ENCODE data around the gene MAGOH.
A peak's percentile ranks its signal among the peaks of the same experiment; 100 is the strongest.

Gene MAGOH

DNA sequence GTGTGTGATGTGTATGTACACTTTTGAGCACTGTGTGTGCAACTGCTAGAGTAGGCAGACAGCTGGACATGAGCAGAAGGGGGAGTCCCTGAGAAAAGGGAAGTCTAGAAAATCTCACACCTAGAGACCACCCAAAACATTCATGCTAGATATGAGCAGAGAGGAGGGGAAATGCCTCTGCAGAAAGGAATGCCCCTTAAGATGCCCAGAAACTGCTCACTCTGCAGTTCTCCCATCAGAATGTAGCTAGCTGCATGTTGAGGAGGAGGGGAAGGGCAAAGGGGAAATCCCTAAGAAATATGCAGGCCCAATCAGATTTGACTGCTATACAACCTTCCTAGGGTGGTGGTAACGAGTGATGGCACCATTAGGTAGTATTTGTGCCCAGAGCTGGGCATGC, 31.8 kb upstream of the MAGOH start:
- FAIRE-seq: no peak

DNA sequence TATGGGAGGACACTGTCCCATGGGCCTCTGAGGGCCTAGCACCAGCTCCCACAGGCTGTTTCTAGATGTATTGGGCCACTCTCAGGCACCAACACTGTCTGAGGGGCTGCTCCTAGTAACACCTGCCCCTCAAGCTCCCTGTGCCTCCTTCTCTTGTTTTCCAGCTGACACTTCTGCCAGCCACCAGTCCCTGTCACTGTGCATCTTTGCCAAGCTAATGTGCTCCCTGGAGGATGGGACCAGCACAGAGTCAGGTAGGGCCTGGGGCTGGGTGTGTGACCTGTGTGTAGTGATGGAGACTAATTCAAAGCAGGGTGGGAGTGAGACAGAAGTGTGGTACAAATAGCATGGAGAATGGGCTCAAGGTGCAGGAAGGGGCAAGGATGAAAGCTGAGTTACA, 29.4 kb upstream of the MAGOH start:
- no peak for FAIRE-seq

- no peak for FAIRE-seq
Measured at GRCh38 chr1:53266038-53266437, 27.7 kb upstream of the MAGOH start.

- FAIRE-seq: no peak
Measured at GRCh38 chr1:53265581-53265980, 27.3 kb upstream of the MAGOH start.

DNA sequence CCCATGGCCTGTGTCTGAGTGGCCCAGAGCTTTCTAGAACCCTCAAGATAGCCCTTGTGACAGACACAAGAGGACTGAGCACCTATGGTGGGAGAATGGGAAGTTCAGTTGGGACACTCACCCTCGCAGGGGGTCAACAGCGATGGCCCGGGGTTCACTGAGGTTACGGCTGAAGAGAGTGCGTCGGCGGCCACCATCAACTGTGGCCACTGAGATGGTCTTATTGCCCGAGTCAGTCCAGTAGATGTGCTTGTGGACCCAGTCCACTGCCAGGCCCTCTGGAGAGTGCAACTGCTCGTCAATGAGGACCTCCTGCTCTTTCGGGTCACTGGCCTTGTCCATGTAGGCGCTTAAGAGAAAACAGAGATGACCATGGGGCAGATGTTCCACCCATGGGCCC, 25.7 kb upstream of the MAGOH start:
- no peak for FAIRE-seq

DNA sequence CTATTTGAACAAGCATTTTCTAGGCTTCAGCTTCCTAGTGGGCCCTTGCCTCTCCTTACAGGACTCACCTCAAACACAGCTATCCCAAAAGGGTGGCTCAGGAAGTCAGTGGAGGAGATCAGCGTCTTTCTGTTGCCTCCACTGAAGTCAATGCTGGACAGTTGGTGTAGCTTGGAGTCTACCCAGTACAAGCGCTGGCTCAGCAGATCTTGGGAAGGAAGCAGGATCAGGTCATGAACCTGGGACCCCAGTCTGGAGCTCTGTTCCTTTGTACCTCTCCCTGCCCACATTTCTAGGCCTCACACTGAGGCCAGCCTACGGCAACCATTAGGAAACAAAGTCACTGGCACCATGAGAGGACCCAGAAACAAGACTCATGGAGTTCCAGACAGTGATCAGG, 23.7 kb upstream of the MAGOH start:
- FAIRE-seq: no peak

GRCh38 chr1:53260631-53261247, 22.4 kb upstream of the MAGOH start:
- FAIRE-seq: no peak

DNA sequence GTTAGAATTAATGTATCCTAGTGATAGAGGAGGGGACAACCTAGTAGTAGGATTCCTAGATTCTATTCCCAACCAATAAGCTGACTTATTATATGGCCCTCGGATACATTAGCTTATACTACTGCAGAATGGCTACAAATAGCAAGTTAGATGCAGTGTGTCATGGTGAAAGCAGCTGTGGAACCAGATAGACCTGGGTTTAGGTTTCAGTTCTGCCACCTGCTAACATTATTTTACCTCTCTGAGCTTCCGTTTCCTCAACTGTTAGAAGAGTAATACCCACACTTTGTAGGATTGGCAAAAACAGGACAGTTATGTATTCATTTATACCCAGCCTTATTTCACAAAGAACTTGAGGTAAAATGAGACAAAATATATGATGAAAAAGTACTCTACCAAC, 21.6 kb upstream of the MAGOH start:
- FAIRE-seq: no peak

- FAIRE-seq: no peak
Measured at GRCh38 chr1:53258216-53258615, 19.9 kb upstream of the MAGOH start.

DNA sequence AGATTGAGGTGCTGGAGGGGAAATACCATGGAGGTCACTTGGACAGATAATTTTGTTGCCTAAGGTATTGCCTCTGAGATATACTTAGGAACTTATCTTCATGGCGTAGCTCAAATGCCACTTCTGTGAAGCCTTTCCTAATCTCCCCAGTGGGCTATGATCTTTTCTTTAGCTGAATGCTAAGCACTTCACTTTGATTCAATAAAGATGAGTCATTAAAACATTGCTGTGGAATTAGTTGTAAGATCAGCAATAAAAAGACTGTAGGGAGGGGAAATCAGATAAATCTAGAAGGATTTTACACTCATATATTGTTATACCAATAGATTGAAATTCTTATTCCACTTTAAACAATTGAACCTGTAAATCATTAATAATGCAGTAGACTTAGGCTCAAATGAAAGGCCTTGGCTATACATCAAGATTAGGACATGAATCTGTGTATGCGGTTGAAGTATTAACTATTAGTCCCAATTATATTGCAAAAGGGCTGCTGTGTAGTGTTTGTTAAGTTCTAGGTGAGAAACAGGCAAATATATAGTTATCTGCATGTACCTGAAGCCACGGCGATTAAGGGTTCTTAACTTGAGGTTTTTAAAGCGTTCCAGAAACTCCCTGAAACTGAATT, 19.2 kb upstream of the MAGOH start:
- no peak for FAIRE-seq

DNA sequence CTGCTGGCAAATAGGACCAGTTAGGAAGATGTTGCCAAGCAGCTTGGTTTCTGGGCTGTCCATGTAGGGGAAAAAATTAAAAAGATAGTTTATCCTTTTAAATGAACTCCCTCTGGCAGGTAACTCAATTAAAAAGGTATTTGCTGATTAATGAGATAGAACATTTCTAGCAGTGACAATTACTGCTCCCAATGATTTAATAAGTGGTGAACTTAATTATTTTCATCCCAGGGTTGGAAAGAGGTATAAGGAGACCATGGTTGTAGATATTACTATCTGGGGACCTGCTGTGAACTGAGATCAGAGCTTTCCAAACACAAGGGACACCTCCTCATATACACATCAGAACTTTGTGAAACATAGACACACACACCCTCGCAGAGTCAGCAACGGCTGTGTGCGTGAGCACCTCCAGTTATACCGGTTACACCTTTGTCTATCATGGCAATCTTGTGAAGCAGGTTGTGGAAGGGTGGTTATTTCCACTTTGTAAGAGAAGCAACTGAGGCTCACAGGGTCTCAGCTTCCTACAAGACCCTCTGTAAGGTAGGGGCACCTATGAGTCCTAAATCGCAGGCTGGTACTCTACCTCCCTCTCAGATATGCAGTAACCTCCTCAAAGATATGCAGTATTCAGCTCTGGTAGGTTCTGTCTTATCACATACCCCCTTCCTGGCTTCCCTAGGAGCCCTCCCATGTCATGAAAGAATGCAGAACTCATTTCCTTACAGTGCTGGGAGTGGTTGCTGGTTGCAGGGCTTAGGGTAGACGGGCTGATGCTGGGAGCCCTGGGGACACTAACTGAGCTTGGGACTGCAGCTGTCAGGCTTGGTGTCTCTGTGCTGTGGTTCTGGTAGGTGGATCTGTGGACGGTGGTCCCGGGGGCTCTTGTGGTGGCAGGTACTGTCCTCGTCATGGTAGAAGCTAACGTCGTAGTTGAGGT, 18.5 kb upstream of the MAGOH start:
- no peak for FAIRE-seq

GRCh38 chr1:53255031-53255430, 16.7 kb upstream of the MAGOH start:
- no peak for FAIRE-seq

- FAIRE-seq: no peak
Measured at GRCh38 chr1:53254011-53254640, 15.8 kb upstream of the MAGOH start.

DNA sequence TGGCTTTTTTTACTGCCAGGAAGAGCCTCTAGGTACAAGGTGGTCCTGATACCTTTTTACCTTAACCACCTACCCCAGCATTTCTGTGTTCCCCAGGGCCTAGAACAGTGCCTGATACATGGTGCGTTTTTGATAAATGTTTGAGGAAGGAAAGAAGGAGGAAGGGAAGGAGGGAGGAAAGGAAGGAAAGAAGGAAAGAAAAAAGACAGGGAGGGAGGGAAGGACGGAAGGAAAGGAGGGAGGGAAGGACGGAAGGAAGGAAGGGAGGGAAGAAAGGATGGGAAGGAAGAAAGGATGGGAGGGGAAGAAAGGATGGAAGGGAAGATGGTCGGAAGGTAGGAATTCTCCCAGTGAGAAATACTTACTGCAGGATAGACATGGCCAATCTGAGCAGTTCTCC, 12.0 kb upstream of the MAGOH start:
- no peak for FAIRE-seq

DNA sequence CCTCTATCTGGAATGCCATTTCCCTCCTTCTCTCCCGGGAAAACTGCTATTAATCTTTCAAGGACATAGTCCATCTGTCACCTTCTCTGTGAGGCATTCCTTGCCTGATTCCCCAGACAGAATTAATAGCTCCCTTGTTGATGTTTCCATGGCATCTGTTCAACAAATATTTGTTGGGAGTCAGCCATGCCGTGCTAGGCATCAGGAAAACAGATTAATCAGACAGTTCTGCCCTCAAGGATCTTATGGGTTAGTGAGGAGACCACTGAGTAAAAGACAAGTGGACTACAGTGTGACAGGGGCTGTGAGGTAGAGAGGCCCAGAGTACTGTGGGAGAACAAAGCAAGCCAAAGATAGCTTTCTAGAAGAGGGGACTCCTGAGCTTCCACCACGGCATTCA, 11.4 kb upstream of the MAGOH start:
- FAIRE-seq: no peak

DNA sequence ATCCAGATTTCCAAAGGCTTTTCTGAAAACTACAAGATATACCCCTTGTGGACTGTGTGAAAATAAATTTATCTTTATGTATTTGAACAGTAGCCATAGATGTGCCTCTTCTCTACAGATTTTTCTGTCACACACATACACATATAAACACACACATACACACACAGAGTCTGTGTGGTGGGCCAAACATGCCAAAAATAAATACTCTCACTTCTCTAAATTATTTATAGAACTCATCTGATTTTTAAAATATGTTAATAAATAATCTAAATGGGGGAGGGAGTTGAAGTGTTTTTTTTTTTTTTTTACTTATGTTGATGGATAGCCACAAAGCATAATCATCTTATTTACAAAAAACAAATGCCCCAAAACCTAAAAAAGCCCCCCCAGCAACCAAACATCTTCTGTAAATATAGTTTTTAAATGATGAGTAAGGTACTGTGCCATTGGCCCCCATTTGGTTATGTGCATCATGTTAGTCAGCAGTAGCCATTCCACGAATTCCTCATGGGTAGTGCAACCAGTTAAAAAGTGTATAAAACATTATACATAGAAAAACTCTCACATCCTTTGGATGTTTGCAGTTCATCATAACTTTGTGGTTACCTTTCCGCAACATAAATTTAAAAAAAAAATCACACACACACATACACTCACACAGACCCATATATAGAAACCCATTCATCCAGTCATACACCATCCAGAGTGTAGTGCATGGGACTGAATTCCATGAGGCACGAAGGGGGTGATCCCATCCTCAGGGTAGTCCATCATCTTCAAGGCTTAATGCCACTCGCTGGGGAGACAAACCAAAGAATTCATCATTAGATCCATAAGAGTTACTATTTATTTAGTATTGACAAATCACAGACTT, 8.2 kb upstream of the MAGOH start:
- FAIRE-seq: no peak

DNA sequence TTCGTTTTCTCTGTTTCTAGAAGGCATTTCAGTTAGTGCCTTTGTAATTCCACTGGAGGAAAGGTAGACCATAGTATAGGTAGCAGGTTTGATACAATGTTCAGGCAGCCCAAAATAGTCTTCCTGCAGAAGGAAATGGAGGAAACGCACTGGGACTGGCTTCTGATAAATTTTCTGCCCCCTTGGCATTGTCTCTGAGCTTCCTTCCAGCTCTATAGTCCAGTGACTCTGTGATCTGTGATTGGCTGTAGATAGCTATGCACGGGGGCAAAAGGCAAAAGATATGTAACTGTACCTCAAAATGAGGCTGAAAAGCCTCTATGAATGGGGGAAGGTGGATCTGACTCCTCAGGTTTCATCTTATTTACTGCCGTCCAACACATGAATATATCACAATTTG, 5.8 kb upstream of the MAGOH start:
- no peak for FAIRE-seq

DNA sequence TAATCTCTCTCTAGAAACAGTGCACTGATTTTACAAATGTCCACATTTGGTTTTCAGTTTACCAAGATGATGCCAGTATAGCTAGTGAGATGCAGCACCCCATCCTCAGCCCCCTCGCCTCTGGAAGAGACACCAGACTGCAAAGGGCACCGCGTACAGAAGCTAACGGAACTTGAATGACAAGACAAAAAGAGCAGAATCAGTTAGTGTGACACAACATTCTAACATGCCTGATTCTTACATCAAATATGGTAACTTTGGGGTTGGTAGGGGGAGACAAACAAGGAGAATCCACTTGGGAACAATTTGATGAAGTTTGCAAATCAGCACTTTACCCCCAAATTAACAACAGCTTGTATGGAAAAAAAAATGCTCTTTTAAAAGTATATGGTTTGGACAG, 4.1 kb upstream of the MAGOH start:
- no peak for FAIRE-seq

DNA sequence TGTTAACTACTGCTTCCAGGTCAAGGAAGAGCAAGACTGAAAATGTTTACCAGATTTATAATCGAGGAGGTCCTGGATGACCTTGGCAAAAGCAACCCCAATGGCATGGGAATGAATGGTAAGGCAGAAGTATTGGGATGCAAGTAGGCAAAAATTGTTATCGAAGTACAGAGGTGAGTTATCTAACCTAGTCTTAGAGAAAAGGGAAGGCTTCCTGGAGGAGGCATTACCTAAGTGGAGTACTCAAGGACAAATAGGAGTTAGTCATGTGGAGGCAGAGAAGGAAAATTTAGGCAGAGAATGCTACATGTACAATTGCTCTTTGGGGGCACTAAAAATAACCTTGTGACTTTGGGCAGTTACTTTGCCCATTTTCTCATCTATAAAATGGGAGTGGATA, 3.5 kb upstream of the MAGOH start:
- no peak for FAIRE-seq

- FAIRE-seq: no peak
Measured at GRCh38 chr1:53237638-53238037, 680 bp downstream of the MAGOH start.

DNA sequence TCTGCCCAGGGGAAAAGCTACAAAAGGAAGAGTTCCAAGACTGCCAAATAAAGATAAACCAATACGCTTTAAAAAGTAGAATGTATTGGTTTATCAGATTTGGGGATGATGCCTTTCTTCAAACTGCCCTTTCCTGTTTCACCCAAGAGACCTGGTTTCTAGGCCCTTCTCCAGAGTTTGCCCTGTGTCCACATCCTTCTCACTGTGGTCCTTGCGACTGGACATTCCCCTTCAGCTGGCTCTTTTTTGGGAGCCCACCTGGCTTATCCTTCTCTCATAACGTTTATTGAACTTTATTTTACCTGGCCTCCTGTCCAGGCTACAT, 17.4 kb downstream of the MAGOH start:
- FAIRE-seq: no peak

DNA sequence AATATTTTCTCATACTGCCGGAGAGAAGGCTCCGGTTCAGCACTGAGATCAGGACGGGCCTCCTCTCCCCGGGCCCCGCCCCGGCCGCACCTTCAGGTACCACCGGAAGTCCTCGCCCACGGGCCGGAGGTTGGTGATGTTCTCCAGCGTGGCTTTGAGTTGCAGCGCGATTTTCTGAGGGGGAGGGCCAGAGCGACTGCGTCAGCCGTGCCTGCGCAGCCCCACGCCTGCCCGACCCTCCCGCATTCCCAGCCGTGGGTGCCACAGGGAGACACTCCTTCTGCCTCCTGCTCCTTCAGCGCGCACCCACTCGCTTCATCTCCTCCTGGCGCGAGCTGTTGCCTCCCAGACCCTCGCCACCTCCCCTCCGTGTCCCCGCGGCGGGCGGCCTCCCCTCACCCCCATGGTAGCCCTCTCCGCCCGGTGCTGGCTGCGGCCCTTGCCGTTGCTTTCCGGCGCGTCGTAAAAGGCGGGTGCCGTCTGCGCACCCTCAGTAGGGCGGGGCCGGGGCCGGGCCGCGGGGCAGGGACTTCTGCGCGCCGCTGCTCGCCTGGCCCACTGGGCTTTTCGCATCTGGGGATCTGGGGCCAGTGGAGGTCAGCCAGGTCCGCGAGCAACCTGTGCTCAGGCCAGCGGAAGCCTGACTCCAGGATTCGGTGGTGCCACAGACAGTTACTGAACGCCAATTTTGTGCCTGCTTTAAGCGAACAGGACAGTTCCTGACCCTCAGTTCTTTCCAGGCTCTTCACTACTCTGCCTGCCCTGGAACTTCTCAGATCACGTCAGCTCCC, 18.0 kb downstream of the MAGOH start, which contains the start of gene CZIB:
CZIB (minus strand) TSS at position 464 of the 791 bp plus-strand sequence; CDS start at position 405, 59 bp downstream.
- peak; percentile 19 for FAIRE-seq
